ENCODE results near the gene RFLNA. TPM values are rescaled to one million over a fixed set of nuclear protein-coding genes. Genes with fewer than 3 reads are reported as not detected.
A peak's percentile ranks its signal among the peaks of the same experiment; 100 is the strongest.

RFLNA gene
- total RNA-seq, 1 donor from 2014 or later, result 36.9 TPM

GRCh38 chr12:124301084-124301654 is 6.3 kb downstream of the RFLNA start:
- no peak overlapping the region for H3K4me3 Mint-ChIP-seq (ENCODE audit: unreplicated experiment)
- peak; percentile 10 for DNase-seq
- H3K27me3 Mint-ChIP-seq (ENCODE audit: unreplicated experiment), result peaks cover 6% of the 10 kb centered on the region
- H3K4me1 Mint-ChIP-seq (ENCODE audit: low read depth, unreplicated experiment), result peaks cover 27% of the 10 kb centered on the region
- H3K36me3 Mint-ChIP-seq (ENCODE audit: unreplicated experiment), result no peaks in the 10 kb centered on the region
- TF ChIP-seq CTCF (IDR thresholded peaks at IDR 0.05; ENCODE audit: partially characterized antibody, unreplicated experiment), result no peak
- peaks cover 6% of the 10 kb centered on the region for H3K9me3 Mint-ChIP-seq (ENCODE audit: unreplicated experiment)
- H3K27ac Mint-ChIP-seq (ENCODE audit: unreplicated experiment), result no peak overlapping the region

GRCh38 chr12:124302241-124302806 is 7.4 kb downstream of the RFLNA start:
- no peaks in the 10 kb centered on the region for H3K36me3 Mint-ChIP-seq (ENCODE audit: unreplicated experiment)
- peaks cover 6% of the 10 kb centered on the region for H3K27me3 Mint-ChIP-seq (ENCODE audit: unreplicated experiment)
- H3K27ac Mint-ChIP-seq (ENCODE audit: unreplicated experiment), result no peak overlapping the region
- peaks cover 21% of the 10 kb centered on the region for H3K4me1 Mint-ChIP-seq (ENCODE audit: low read depth, unreplicated experiment)
- H3K4me3 Mint-ChIP-seq (ENCODE audit: unreplicated experiment), result no peak overlapping the region
- TF ChIP-seq CTCF (IDR thresholded peaks at IDR 0.05; ENCODE audit: partially characterized antibody, unreplicated experiment), result no peak
- H3K9me3 Mint-ChIP-seq (ENCODE audit: unreplicated experiment), result peaks cover 6% of the 10 kb centered on the region
- peak; percentile 3 for DNase-seq

- peaks cover 6% of the 10 kb centered on the region for H3K27me3 Mint-ChIP-seq (ENCODE audit: unreplicated experiment)
These were observed 8.1 kb downstream of the RFLNA start for GRCh38 chr12:124302807-124303578.

GRCh38 chr12:124303579-124304313 is 8.9 kb downstream of the RFLNA start:
- Mint-ChIP-seq H3K27me3 (ENCODE audit: unreplicated experiment) (peaks cover 6% of the 10 kb centered on the region), H3K27ac (ENCODE audit: unreplicated experiment) (no peak overlapping the region), H3K36me3 (ENCODE audit: unreplicated experiment) (no peaks in the 10 kb centered on the region), H3K4me3 (ENCODE audit: unreplicated experiment) (no peak overlapping the region), H3K4me1 (ENCODE audit: low read depth, unreplicated experiment) (peaks cover 20% of the 10 kb centered on the region), H3K9me3 (ENCODE audit: unreplicated experiment) (peaks cover 6% of the 10 kb centered on the region)
- DNase-seq, result peak; percentile 20
- TF ChIP-seq CTCF (IDR thresholded peaks at IDR 0.05; ENCODE audit: partially characterized antibody, unreplicated experiment), result no peak

More at GRCh38 chr12:124302807-124303578, 8.1 kb downstream of the RFLNA start:
- DNase-seq, result peak; percentile 22
- no peaks in the 10 kb centered on the region for H3K36me3 Mint-ChIP-seq (ENCODE audit: unreplicated experiment)
- peaks cover 6% of the 10 kb centered on the region for H3K9me3 Mint-ChIP-seq (ENCODE audit: unreplicated experiment)
- no peak overlapping the region for H3K27ac Mint-ChIP-seq (ENCODE audit: unreplicated experiment)
- peaks cover 20% of the 10 kb centered on the region for H3K4me1 Mint-ChIP-seq (ENCODE audit: low read depth, unreplicated experiment)
- no peak for TF ChIP-seq CTCF (IDR thresholded peaks at IDR 0.05; ENCODE audit: partially characterized antibody, unreplicated experiment)
- no peak overlapping the region for H3K4me3 Mint-ChIP-seq (ENCODE audit: unreplicated experiment)

Data from glutamatergic neuron (in vitro differentiated cells).